Prostate gland (tissue), 2 donors: ENCODE results near the gene RASGEF1B. TPM values are rescaled to one million over a fixed set of nuclear protein-coding genes. Genes with fewer than 3 reads are reported as not detected.
"Not testable (repeated sequence)": the region's sequence is repeated elsewhere in the genome, so short reads cannot be mapped to it uniquely, and the experiment has no call there.

Source experiments
- DNase-seq: peaks from one replicate; pipeline ENCODE4 v3.0.0-alpha.2; 2019; ENCODE audit warnings: low spot score
- H3K27ac ChIP-seq, 2 donors: fragments of 200-600 bp; sonication (generic); 2 replicates each; pipeline ENCODE4 v1.5.1; 2017 to 2019
- H3K27me3 ChIP-seq: fragments of 200-600 bp; sonication (generic); replicated peaks from 2 replicates; pipeline ENCODE4 v1.5.1; 2019; ENCODE audit not compliant: insufficient read depth
- H3K36me3 ChIP-seq, 2 donors: fragments of 200-600 bp; sonication (generic); 1 replicate in 1 of 2; 2 replicates in 1 of 2; pipeline versions ENCODE4 v1.5.1 to v1.8.1; 2017 to 2019
- H3K4me1 ChIP-seq: fragments of 200-600 bp; sonication (generic); replicated peaks from 2 replicates; pipeline ENCODE4 v1.5.1; 2019
- H3K4me3 ChIP-seq, 2 donors: fragments of 200-600 bp; sonication (generic); 2 replicates each; pipeline ENCODE4 v1.5.1; 2017 to 2019
- H3K9me3 ChIP-seq: fragments of 200-600 bp; sonication (generic); 2 replicates; pipeline ENCODE4 v1.5.1; 2017
- CTCF ChIP-seq, 4 experiments: fragments of 200-600 bp in 2 of 4; fragments of 450-650 bp in 2 of 4; sonication (generic) in 2 of 4; IDR thresholded peaks; 1 replicate in 3 of 4; 2 replicates in 1 of 4; pipeline ENCODE4 v1.5.1; 2016 to 2019; ENCODE audit warnings: antibody characterized with exemption in 4 of 4, mild to moderate bottlenecking in 2 of 4, moderate library complexity in 2 of 4
- POLR2A ChIP-seq: fragments of 450-650 bp; IDR thresholded peaks from one replicate; pipeline ENCODE4 v1.6.1; 2016; ENCODE audit warnings: antibody characterized with exemption, mild to moderate bottlenecking
- POLR2AphosphoS5 ChIP-seq: sonication (generic); formaldehyde crosslinking; IDR thresholded peaks from one replicate; pipeline ENCODE4 v1.6.1; 2017; ENCODE audit warnings: antibody characterized with exemption
- WGBS: methylation state at CpG from one replicate; pipeline ENCODE4 v1.1.5; 2018; 5-methylcytosine and 5-hydroxymethylcytosine counted together
- intact Hi-C: fragments of 100-400 bp; cut with DNase I; formaldehyde crosslinking; loops from one replicate; pipeline ENCODE4 v1.14.2; 2022
- total RNA-seq, 2 donors: library from RNA; depleted of rRNA; stranded (reverse); fragments of >200 nt; gene quantifications; one replicate each; pipeline ENCODE4 v1.1.0, GENCODE V29; 2016

The RASGEF1B gene
- total RNA-seq, 2 donors from 2014 or later = 16.4 TPM

DNA sequence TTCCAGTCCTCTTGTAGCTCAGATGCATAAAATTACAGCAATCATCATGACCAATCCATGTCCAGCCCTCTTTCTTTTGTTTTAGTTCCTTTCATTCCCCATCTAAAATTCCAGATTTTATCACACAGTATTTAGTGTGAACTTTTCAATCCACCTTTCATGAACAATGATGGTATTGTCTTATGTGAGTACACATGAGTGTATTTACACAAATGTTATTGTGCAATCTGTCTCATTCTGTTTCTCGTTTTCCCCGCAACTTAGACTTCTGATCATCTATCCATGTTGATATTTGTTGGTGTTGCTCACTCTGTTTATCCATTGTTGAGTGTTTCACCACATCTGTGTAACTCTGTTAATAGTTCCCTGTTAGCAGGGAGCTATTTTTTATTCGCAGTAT, 9.4 kb upstream of the RASGEF1B start:
- WGBS = 67% methylated on average over 3 of the region's 3 CpGs
- TF ChIP-seq POLR2A = no peak
- no peak for TF ChIP-seq POLR2AphosphoS5
- no peak for TF ChIP-seq CTCF (IDR thresholded peaks at IDR 0.05)

DNA sequence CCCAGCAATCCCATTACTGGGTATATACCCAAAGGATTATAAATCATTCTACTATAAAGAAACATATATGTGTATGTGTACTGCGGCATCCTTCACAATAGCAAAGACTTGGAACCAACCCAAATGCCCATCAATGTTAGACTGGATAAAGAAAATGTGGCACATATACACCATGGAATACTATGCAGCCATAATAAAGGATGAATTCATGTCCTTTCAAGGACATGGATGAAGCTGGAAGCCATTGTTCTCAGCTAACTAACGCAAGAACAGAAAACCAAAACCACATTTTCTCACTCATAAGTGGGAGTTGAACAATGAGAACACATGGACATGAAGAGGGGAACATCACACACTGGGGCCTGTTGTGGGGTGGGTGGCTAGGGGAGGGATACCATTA, 7.9 kb upstream of the RASGEF1B start:
- H3K27me3 ChIP-seq, H3K36me3 ChIP-seq, H3K9me3 ChIP-seq, H3K4me1 ChIP-seq, intact Hi-C loops, H3K4me3 ChIP-seq, H3K27ac ChIP-seq, DNase-seq: not testable (repeated sequence)
- WGBS = 49% methylated on average over 2 of the region's 2 CpGs

More for the DNA sequence above, 9.4 kb upstream of the RASGEF1B start:
- no peaks in the 10 kb centered on the region for H3K9me3 ChIP-seq
- H3K4me3 ChIP-seq = no peak overlapping the region
- H3K27ac ChIP-seq = no peak overlapping the region
- no peaks in the 10 kb centered on the region for H3K4me1 ChIP-seq
- H3K36me3 ChIP-seq = no peaks in the 10 kb centered on the region
- DNase-seq = no peak
- no peaks in the 10 kb centered on the region for H3K27me3 ChIP-seq
- intact Hi-C loops = no loop called here

GRCh38 chr4:81473331-81474265, 1.9 kb upstream of the RASGEF1B start:
- H3K4me3 ChIP-seq, H3K4me1 ChIP-seq, H3K36me3 ChIP-seq, H3K9me3 ChIP-seq, H3K27me3 ChIP-seq, intact Hi-C loops: not testable (repeated sequence)
- H3K27ac ChIP-seq = peak overlapping the region; percentile 42 to 96
- WGBS = 63% methylated on average over 19 of the region's 19 CpGs
- DNase-seq = peak; percentile 86
- TF ChIP-seq POLR2AphosphoS5 = peak; percentile 77

- Histone ChIP-seq H3K27me3 (no peaks in the 10 kb centered on the region), H3K4me3 (peak overlapping the region; percentile 85 to 89), H3K4me1 (peaks cover 5% of the 10 kb centered on the region), H3K9me3 (no peaks in the 10 kb centered on the region), H3K36me3 (no peaks in the 10 kb centered on the region), H3K27ac (peak overlapping the region; percentile 96)
- 31% methylated on average over 9 of the region's 9 CpGs for WGBS
- DNase-seq = no peak
- no peak for TF ChIP-seq POLR2A
- intact Hi-C loops = no loop called here
Observed at GRCh38 chr4:81472281-81473182, 825 bp upstream of the RASGEF1B start.

GRCh38 chr4:81471298-81471587, 464 bp downstream of the RASGEF1B start:
- DNase-seq = peak; percentile 37
- TF ChIP-seq POLR2A (no peak), CTCF (IDR thresholded peaks at IDR 0.05) (peak in 1 of 4 experiments; percentile 1), POLR2AphosphoS5 (no peak)
- H3K4me1 ChIP-seq = peaks cover 5% of the 10 kb centered on the region
- H3K4me3 ChIP-seq = peak overlapping the region; percentile 85 to 89
- intact Hi-C loops = no loop called here
- WGBS = 0% methylated on average over 12 of the region's 21 CpGs
- H3K36me3 ChIP-seq = no peaks in the 10 kb centered on the region
- H3K9me3 ChIP-seq = no peaks in the 10 kb centered on the region
- H3K27ac ChIP-seq = peak overlapping the region; percentile 96
- no peaks in the 10 kb centered on the region for H3K27me3 ChIP-seq
